MM.1S (cell line): Measurements from ENCODE around the gene IGF1R.

Experiments
- EZH2phosphoT487 ChIP-seq: fragments of 300-600 bp; sonication (generic); IDR thresholded peaks from 2 replicates; pipeline ENCODE4 v1.6.1; 2018; ENCODE audit warnings: antibody characterized with exemption, low read length
- TF ChIP-seq, protein P1 (sequence below): fragments of 300-600 bp; sonication (generic); IDR thresholded peaks from 2 replicates; pipeline ENCODE4 v1.5.1; 2016; ENCODE audit warnings: antibody characterized with exemption, low read length, mixed read lengths

DNA sequence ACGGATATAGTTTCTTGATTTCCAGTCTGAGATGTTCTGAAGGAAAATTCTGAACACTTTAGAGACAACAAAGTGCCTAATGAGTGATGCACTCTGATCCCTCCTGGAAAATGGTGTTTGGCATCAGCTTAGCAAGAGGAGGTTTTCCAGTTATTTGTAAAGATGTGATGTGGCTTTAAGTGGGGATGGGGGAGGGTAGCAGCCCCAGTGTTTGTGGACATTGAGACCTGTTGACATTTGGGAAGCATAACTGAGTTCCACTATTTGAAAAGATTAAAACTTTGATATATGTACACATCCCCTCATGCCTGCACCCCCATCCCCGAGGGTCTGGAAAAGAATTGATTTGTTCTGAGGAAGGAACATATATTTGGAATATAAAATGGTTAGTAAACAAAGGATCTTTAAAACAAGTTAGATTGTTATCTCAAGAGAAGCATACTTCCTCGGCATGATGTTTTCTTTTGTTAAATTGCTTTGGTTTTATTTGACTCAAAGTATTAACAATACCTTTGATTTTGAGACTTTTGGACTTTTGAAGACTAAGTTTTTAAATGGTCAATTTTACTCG is 6.5 kb downstream of the IGF1R start:
- TF ChIP-seq, protein P1, sequence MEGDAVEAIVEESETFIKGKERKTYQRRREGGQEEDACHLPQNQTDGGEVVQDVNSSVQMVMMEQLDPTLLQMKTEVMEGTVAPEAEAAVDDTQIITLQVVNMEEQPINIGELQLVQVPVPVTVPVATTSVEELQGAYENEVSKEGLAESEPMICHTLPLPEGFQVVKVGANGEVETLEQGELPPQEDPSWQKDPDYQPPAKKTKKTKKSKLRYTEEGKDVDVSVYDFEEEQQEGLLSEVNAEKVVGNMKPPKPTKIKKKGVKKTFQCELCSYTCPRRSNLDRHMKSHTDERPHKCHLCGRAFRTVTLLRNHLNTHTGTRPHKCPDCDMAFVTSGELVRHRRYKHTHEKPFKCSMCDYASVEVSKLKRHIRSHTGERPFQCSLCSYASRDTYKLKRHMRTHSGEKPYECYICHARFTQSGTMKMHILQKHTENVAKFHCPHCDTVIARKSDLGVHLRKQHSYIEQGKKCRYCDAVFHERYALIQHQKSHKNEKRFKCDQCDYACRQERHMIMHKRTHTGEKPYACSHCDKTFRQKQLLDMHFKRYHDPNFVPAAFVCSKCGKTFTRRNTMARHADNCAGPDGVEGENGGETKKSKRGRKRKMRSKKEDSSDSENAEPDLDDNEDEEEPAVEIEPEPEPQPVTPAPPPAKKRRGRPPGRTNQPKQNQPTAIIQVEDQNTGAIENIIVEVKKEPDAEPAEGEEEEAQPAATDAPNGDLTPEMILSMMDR, result no peak
- no peak for TF ChIP-seq EZH2phosphoT487
